HepG2 (cell line): Measurements from ENCODE around the gene ATP6V1G2. TPM values are rescaled to one million over a fixed set of nuclear protein-coding genes. Genes with fewer than 3 reads are reported as not detected.

Experiments
- ATAC-seq: fragments of 200-7000 bp; cut with Tn5 transposase; 3 replicates; pipeline ENCODE4 v1.9.1; 2020; ENCODE audit warnings: mild to moderate bottlenecking, moderate library complexity
- BruUV-seq: library from RNA; stranded (reverse); fragments of 400-500 nt; replicated peaks from 2 replicates; lab custom pipeline; 2021; lab: Mats Ljungman, UMichigan
- CTCF ChIA-PET: fragments of 300-600 bp; formaldehyde crosslinking; extraction: SDS; loops from one replicate; lab custom pipeline; 2021; ENCODE audit warnings: low total read pairs, inconsistent platforms, low intra/inter-chr PET ratio; lab: Yijun Ruan, JAX
- POLR2A ChIA-PET: fragments of 350-600 bp; sonication (Branson Sonifier 250); formaldehyde crosslinking; loops from one replicate; lab custom pipeline; 2020; ENCODE audit warnings: antibody characterized with exemption, inconsistent platforms; lab: Yijun Ruan, JAX
- DNase-seq: peaks from one replicate; pipeline ENCODE4 v3.0.0-alpha.2; 2015; ENCODE audit warnings: low spot score
- FAIRE-seq: peaks from 3 replicates; lab custom pipeline; 2011; peaks lifted over from hg19 to GRCh38; lab: Jason Lieb, UNC
- H2AFZ ChIP-seq: one replicate; pipeline ENCODE4 v1.6.1; 2011; ENCODE audit warnings: low read length, inconsistent platforms
- H3K27ac ChIP-seq: fragments of 300-600 bp; 3 replicates; pipeline ENCODE4 v1.8.0; 2011; ENCODE audit warnings: mixed run types, mild to moderate bottlenecking, mixed read lengths, low read length, inconsistent platforms; ENCODE audit not compliant: insufficient read depth; ENCODE audit errors: extremely low read length
- H3K27me3 ChIP-seq, 2 experiments: fragments of 200-600 bp in 1 of 2; 2 replicates in 1 of 2; 3 replicates in 1 of 2; pipeline versions ENCODE4 v1.6.0 to v1.8.0; 2011; ENCODE audit warnings: low read length in 2 of 2, mild to moderate bottlenecking in 2 of 2, moderate library complexity in 2 of 2, inconsistent platforms in 1 of 2; ENCODE audit not compliant: insufficient read depth in 2 of 2, control insufficient read depth in 1 of 2
- H3K36me3 ChIP-seq, 2 experiments: fragments of 200-600 bp in 1 of 2; replicated peaks in 1 of 2; 2 replicates in 1 of 2; 3 replicates in 1 of 2; pipeline versions ENCODE4 v1.5.1 to v1.8.0; 2011; ENCODE audit warnings: low read length in 2 of 2, inconsistent platforms in 1 of 2; ENCODE audit not compliant: insufficient read depth in 2 of 2, control insufficient read depth in 1 of 2
- H3K4me1 ChIP-seq: 2 replicates; pipeline ENCODE4 v1.5.1; 2012; ENCODE audit warnings: low read length, inconsistent platforms; ENCODE audit not compliant: insufficient read depth
- H3K4me2 ChIP-seq: 2 replicates; pipeline ENCODE4 v1.6.0; 2011; ENCODE audit warnings: low read depth, low read length, inconsistent platforms
- H3K4me3 ChIP-seq, 3 experiments: fragments of 200-600 bp in 1 of 3; sonication (generic), shearing (Covaris generic) in 1 of 3; replicated peaks in 1 of 3; 2 replicates each; pipeline ENCODE4 v1.5.1; 2011 to 2016; ENCODE audit warnings: low read length in 3 of 3, inconsistent platforms in 2 of 3, low read depth in 2 of 3, mild to moderate bottlenecking in 2 of 3, control low read depth in 1 of 3, mixed read lengths in 1 of 3; ENCODE audit not compliant: insufficient read depth in 1 of 3
- H3K79me2 ChIP-seq: one replicate; pipeline ENCODE4 v1.6.1; 2011; ENCODE audit warnings: low read length, inconsistent platforms; ENCODE audit not compliant: insufficient read depth
- H3K9ac ChIP-seq: 2 replicates; pipeline ENCODE4 v1.6.0; 2011; ENCODE audit warnings: mild to moderate bottlenecking, low read depth, low read length, inconsistent platforms; ENCODE audit not compliant: insufficient read depth
- H3K9me3 ChIP-seq: 2 replicates; pipeline ENCODE4 v1.5.1; 2012; ENCODE audit warnings: mild to moderate bottlenecking, low read length
- H4K20me1 ChIP-seq: 2 replicates; pipeline ENCODE4 v1.6.0; 2011; ENCODE audit warnings: inconsistent platforms, mild to moderate bottlenecking, low read length, moderate library complexity; ENCODE audit not compliant: insufficient read depth
- KDM6A ChIP-seq: IDR thresholded peaks from 2 replicates; pipeline ENCODE4 v1.6.1; 2016; ENCODE audit warnings: low read depth
- SALL1 ChIP-seq: sonication (generic); formaldehyde crosslinking; IDR thresholded peaks from 2 replicates; pipeline ENCODE4 v1.8.0; 2022; ENCODE audit warnings: mild to moderate bottlenecking, missing genetic modification reagents
- WGBS: methylation state at CpG from one replicate; pipeline ENCODE4 v1.1.6; 2017; ENCODE audit warnings: low lambda C conversion rate; 5-methylcytosine and 5-hydroxymethylcytosine counted together
- in situ Hi-C: cut with HindIII; loops from 2 replicates; pipeline ENCODE4 v1.10.0; 2017; ENCODE audit warnings: low pct_unique_long_range_greater_than_20kb; ENCODE audit not compliant: extremely low pct_ligation_motif_present
- intact Hi-C: fragments of 100-400 bp; cut with micrococcal nuclease; formaldehyde crosslinking; loops from one replicate; pipeline ENCODE4 v1.10.0; 2022; ENCODE audit not compliant: unreplicated experiment
- polyA plus RNA-seq, 8 experiments: library from polyadenylated mRNA; depleted of rRNA in 3 of 8; stranded (reverse) in 7 of 8; unstranded in 1 of 8; fragments of >200 nt; fragmentation: Illumina TruSeq in 4 of 8; extraction: Trizol in 4 of 8; gene quantifications; 2 replicates each; pipeline versions ENCODE4 v1.2.1 to v1.2.3, GENCODE V29; 2011 to 2016; ENCODE audit warnings: low read depth in 4 of 8, missing spikeins in 1 of 8, mixed read lengths in 1 of 8; ENCODE audit not compliant: insufficient read depth in 1 of 8
- total RNA-seq, 5 experiments: library from RNA; depleted of rRNA; stranded (reverse); fragments of >200 nt; fragmentation: Illumina TruSeq; extraction: Trizol; gene quantifications; 2 replicates each; pipeline ENCODE4 v1.2.3, GENCODE V29; 2016; ENCODE audit warnings: low read depth in 1 of 5
- TF ChIP-seq, protein P1 (sequence below): sonication (generic); formaldehyde crosslinking; conservative IDR thresholded peaks from 2 replicates; pipeline ENCODE4 v1.4.0; 2020; ENCODE audit warnings: mild to moderate bottlenecking, missing genetic modification reagents, moderate library complexity
- TF ChIP-seq, protein P2 (sequence below): IDR thresholded peaks from 2 replicates; pipeline ENCODE4 v1.6.1; 2016; ENCODE audit warnings: missing biosample characterization, missing genetic modification reagents, low read depth
- TF ChIP-seq, protein P3 (sequence below): sonication (generic); formaldehyde crosslinking; IDR thresholded peaks from 2 replicates; pipeline ENCODE4 v1.5.1; 2020; ENCODE audit warnings: missing genetic modification reagents, mild to moderate bottlenecking, borderline replicate concordance
- TF ChIP-seq, protein P4 (sequence below): sonication (generic); formaldehyde crosslinking; IDR thresholded peaks from 2 replicates; pipeline ENCODE4 v1.5.1; 2020; ENCODE audit warnings: mild to moderate bottlenecking, missing genetic modification reagents
- TF ChIP-seq, protein P5 (sequence below): sonication (generic); formaldehyde crosslinking; IDR thresholded peaks from 2 replicates; pipeline ENCODE4 v1.8.0; 2022; ENCODE audit warnings: missing genetic modification reagents, mild to moderate bottlenecking, inconsistent platforms, borderline replicate concordance

ATP6V1G2 gene
- total and polyA plus RNA-seq, 2 of the 13 experiments (the other 11 are each of a cell fraction or from before 2014, with no cell fraction given), result 0.27 to 0.83 TPM

DNA sequence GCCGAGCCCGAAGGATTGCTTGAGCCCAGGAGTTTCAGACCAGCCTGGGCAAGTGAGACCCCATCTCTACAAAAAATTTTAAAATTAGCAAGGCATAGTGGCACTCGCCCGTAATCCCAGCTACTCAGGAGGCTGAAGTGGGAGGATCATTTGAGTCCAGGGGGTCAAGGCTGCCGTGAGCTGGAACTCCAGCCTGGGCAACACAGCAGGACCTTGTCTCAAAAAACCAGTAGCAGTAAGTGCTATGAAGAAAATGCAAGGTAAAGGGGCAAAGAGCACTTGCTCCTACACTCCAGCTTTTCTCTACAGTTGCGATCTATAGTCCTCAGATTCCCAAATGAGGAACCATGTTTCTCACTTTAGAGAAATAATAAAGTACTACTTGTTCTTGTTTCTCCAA lies 2.8 kb downstream of the ATP6V1G2 start (continued):
- TF ChIP-seq, protein P1, sequence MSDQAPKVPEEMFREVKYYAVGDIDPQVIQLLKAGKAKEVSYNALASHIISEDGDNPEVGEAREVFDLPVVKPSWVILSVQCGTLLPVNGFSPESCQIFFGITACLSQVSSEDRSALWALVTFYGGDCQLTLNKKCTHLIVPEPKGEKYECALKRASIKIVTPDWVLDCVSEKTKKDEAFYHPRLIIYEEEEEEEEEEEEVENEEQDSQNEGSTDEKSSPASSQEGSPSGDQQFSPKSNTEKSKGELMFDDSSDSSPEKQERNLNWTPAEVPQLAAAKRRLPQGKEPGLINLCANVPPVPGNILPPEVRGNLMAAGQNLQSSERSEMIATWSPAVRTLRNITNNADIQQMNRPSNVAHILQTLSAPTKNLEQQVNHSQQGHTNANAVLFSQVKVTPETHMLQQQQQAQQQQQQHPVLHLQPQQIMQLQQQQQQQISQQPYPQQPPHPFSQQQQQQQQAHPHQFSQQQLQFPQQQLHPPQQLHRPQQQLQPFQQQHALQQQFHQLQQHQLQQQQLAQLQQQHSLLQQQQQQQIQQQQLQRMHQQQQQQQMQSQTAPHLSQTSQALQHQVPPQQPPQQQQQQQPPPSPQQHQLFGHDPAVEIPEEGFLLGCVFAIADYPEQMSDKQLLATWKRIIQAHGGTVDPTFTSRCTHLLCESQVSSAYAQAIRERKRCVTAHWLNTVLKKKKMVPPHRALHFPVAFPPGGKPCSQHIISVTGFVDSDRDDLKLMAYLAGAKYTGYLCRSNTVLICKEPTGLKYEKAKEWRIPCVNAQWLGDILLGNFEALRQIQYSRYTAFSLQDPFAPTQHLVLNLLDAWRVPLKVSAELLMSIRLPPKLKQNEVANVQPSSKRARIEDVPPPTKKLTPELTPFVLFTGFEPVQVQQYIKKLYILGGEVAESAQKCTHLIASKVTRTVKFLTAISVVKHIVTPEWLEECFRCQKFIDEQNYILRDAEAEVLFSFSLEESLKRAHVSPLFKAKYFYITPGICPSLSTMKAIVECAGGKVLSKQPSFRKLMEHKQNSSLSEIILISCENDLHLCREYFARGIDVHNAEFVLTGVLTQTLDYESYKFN, result peak; percentile 54
- TF ChIP-seq, all 625 proteins: peak for 23

DNA sequence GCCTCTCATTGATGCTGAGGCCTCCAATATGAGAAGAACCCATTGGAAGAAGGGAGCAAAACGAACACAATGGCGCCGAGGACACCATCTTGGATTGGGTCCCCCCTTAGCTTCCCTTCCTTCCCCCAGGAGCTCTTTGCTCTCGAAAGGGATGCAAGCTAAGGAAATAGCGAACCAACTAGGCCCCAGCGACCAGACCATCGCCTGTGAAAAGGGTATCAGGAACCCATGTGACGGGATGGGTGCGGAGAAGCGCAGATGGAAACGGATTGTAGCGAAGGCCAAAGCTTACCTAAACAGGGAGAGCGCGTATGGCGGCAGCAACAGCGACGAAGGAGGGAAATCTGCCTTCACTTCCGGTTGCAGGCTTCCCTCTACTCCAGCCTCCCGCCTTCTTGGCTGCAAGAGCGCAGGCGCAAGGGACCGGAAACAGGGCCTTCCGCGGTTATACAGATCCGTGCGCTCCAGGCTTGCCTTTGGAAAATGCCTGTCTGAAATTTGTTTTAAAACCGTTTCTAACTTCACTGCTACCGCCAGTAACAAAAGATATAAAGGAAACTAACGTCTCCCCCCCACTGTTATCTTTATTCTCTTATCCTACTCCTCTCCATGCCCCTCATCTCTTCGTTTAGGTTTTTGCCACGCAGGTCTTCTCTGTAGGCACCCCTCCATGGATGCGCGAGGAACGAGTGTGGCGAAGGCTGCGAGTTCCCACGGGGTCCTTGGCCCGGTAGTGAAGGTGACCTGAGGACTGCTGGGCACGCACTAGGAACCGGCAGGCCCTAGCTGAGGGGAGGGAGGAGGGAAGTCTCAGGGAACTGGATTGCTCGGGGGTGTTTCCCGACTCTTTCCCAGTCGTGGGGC lies 4.5 kb downstream of the ATP6V1G2 start, which contains the start of gene DDX39B:
DDX39B (minus strand) TSS at position 346 of the 864 bp plus-strand sequence. CDS start 1,471 bp downstream, outside the sequence.
- no TSS peak for BruUV-seq
- no peaks in the 10 kb centered on the region; a peak in 2 of 5 replicates for H3K27me3 ChIP-seq
- peak within 1 kb of the TSS; percentile 99 for H3K4me2 ChIP-seq
- H3K4me1 ChIP-seq, result peaks cover 59% of the 10 kb centered on the region
- FAIRE-seq (peak; percentile 92), DNase-seq (peak; percentile 98), ATAC-seq (peak; percentile 85)
- intact Hi-C loops (loop anchor here (1.0 to 10.0 kb wide), 2 partner anchors 113 to 292 kb away; partner anchors contain the start of genes APOM and BAG6), in situ Hi-C loops (no loop called here)
- peak within 1 kb of the TSS; percentile 66 to 99 (median 83) for H3K4me3 ChIP-seq
- H3K9ac ChIP-seq, result peak within 1 kb of the TSS; percentile 96
- ChIA-PET POLR2A (interaction anchor here (0.7 to 6.9 kb wide), 34 partner anchors 8 to 1430 kb away, joined by 3 to 123 read pairs (median 5); partner anchors contain the start of genes AIF1, APOM, BAG6 and C6orf47), CTCF (interaction anchor here (1.6 kb wide), 1 partner anchor 55 kb away, joined by 4 read pairs; no protein-coding TSS in a partner anchor)
- under 1% methylated on average over 36 of the region's 43 CpGs for WGBS
- H3K9me3 ChIP-seq, result no peaks in the 10 kb centered on the region
- peaks cover 12 to 35% of the 10 kb centered on the region in 2 experiments for H3K36me3 ChIP-seq
- peaks cover 40% of the 10 kb centered on the region for H4K20me1 ChIP-seq
- H2AFZ ChIP-seq, result peak within 1 kb of the TSS; percentile 97
- peaks cover 56% of the 10 kb centered on the region for H3K79me2 ChIP-seq
- peak within 1 kb of the TSS; percentile 95 for H3K27ac ChIP-seq
- TF ChIP-seq KDM6A (CRISPR knock-in tag) (no peak), SALL1 (CRISPR knock-in tag) (peak; percentile 77)
- TF ChIP-seq, protein P2, sequence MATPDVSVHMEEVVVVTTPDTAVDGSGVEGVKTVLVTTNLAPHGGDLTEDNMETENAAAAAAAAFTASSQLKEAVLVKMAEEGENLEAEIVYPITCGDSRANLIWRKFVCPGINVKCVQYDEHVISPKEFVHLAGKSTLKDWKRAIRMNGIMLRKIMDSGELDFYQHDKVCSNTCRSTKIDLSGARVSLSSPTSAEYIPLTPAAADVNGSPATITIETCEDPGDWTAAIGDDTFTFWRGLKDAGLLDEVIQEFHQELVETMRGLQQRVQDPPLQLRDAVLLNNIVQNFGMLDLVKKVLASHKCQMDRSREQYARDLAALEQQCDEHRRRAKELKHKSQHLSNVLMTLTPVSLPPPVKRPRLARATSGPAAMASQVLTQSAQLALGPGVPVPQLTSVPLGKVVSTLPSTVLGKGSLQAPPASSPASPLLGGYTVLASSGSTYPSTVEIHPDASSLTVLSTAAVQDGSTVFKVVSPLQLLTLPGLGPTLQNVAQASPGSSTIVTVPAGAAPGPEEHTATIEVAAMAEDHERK, result peak; percentile 18; the same call in 1 of the 2 replicates
- TF ChIP-seq, protein P3, sequence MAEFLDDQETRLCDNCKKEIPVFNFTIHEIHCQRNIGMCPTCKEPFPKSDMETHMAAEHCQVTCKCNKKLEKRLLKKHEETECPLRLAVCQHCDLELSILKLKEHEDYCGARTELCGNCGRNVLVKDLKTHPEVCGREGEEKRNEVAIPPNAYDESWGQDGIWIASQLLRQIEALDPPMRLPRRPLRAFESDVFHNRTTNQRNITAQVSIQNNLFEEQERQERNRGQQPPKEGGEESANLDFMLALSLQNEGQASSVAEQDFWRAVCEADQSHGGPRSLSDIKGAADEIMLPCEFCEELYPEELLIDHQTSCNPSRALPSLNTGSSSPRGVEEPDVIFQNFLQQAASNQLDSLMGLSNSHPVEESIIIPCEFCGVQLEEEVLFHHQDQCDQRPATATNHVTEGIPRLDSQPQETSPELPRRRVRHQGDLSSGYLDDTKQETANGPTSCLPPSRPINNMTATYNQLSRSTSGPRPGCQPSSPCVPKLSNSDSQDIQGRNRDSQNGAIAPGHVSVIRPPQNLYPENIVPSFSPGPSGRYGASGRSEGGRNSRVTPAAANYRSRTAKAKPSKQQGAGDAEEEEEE, result 0 out of 2 replicates have a peak, but pooled peaks have one; percentile 30
- TF ChIP-seq, protein P4, sequence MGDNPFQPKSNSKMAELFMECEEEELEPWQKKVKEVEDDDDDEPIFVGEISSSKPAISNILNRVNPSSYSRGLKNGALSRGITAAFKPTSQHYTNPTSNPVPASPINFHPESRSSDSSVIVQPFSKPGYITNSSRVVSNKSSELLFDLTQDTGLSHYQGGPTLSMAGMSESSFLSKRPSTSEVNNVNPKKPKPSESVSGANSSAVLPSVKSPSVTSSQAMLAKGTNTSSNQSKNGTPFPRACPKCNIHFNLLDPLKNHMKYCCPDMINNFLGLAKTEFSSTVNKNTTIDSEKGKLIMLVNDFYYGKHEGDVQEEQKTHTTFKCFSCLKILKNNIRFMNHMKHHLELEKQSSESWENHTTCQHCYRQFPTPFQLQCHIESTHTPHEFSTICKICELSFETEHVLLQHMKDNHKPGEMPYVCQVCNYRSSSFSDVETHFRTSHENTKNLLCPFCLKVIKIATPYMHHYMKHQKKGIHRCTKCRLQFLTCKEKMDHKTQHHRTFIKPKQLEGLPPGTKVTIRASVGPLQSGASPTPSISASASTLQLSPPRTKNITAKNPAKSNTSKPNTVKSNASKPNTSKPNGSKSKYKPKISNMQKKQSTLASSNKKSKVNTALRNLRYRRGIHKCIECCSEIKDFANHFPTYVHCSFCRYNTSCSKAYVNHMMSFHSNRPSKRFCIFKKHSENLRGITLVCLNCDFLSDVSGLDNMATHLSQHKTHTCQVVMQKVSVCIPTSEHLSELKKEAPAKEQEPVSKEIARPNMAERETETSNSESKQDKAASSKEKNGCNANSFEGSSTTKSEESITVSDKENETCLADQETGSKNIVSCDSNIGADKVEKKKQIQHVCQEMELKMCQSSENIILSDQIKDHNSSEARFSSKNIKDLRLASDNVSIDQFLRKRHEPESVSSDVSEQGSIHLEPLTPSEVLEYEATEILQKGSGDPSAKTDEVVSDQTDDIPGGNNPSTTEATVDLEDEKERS (CRISPR knock-in tag), result peak; percentile 97
- TF ChIP-seq, protein P5, sequence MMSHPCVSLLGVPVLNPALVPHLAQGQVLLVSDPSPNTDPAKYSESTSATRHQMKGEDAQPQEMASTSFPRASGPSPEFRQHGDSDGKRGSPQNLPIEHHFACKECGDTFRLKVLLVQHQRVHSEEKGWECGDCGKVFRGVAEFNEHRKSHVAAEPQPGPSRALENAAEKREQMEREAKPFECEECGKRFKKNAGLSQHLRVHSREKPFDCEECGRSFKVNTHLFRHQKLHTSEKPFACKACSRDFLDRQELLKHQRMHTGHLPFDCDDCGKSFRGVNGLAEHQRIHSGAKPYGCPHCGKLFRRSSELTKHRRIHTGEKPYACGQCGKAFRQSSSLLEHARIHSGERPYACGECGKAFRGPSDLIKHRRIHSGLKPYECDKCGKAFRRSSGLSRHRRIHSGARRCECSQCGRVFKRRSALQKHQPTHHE (CRISPR knock-in tag), result peak; percentile 72; the same call in 1 of the 2 replicates
